ENCODE results near the gene BPI.
"Not testable (repeated sequence)": the region's sequence is repeated elsewhere in the genome, so short reads cannot be mapped to it uniquely, and the experiment has no call there.

The BPI gene

GRCh38 chr20:38277691-38278090, 26.3 kb upstream of the BPI start:
- DNase-seq (ENCODE audit: extremely low read depth in 1 of 2, low read depth in 1 of 2), result no peak

GRCh38 chr20:38278131-38278530, 25.8 kb upstream of the BPI start:
- no peak for DNase-seq (ENCODE audit: extremely low read depth in 1 of 2, low read depth in 1 of 2)

- DNase-seq (ENCODE audit: extremely low read depth in 1 of 2, low read depth in 1 of 2), result no peak
Observed at GRCh38 chr20:38278763-38279162, 25.2 kb upstream of the BPI start.

- DNase-seq (ENCODE audit: extremely low read depth in 1 of 2, low read depth in 1 of 2), result not testable (repeated sequence)
Observed at GRCh38 chr20:38281176-38281915, 22.6 kb upstream of the BPI start.

- no peak for DNase-seq (ENCODE audit: extremely low read depth in 1 of 2, low read depth in 1 of 2)
Observed at GRCh38 chr20:38283236-38283635, 20.7 kb upstream of the BPI start.

- not testable (repeated sequence) for DNase-seq (ENCODE audit: extremely low read depth in 1 of 2, low read depth in 1 of 2)
Observed at GRCh38 chr20:38284066-38284650, 19.8 kb upstream of the BPI start.

- DNase-seq (ENCODE audit: extremely low read depth in 1 of 2, low read depth in 1 of 2), result no peak
Observed at GRCh38 chr20:38284893-38285444, 19.0 kb upstream of the BPI start.

- DNase-seq (ENCODE audit: extremely low read depth in 1 of 2, low read depth in 1 of 2), result no peak
Observed at GRCh38 chr20:38286586-38287531, 17.1 kb upstream of the BPI start.

GRCh38 chr20:38290829-38291814, 12.8 kb upstream of the BPI start:
- no peak for DNase-seq (ENCODE audit: extremely low read depth in 1 of 2, low read depth in 1 of 2)

- DNase-seq (ENCODE audit: extremely low read depth in 1 of 2, low read depth in 1 of 2), result no peak
Observed at GRCh38 chr20:38291966-38292365, 12.0 kb upstream of the BPI start.

GRCh38 chr20:38293491-38294065, 10.4 kb upstream of the BPI start:
- DNase-seq (ENCODE audit: extremely low read depth in 1 of 2, low read depth in 1 of 2), result no peak

GRCh38 chr20:38294076-38294591, 9.8 kb upstream of the BPI start:
- DNase-seq (ENCODE audit: extremely low read depth in 1 of 2, low read depth in 1 of 2), result no peak

- no peak for DNase-seq (ENCODE audit: extremely low read depth in 1 of 2, low read depth in 1 of 2)
Observed at GRCh38 chr20:38295811-38296210, 8.1 kb upstream of the BPI start.

GRCh38 chr20:38296433-38296832, 7.5 kb upstream of the BPI start:
- no peak for DNase-seq (ENCODE audit: extremely low read depth in 1 of 2, low read depth in 1 of 2)

- no peak for DNase-seq (ENCODE audit: extremely low read depth in 1 of 2, low read depth in 1 of 2)
Observed at GRCh38 chr20:38297916-38298674, 5.9 kb upstream of the BPI start.

GRCh38 chr20:38298768-38299288, 5.1 kb upstream of the BPI start:
- DNase-seq (ENCODE audit: extremely low read depth in 1 of 2, low read depth in 1 of 2), result no peak

GRCh38 chr20:38299963-38300362, 4.0 kb upstream of the BPI start:
- DNase-seq (ENCODE audit: extremely low read depth in 1 of 2, low read depth in 1 of 2), result no peak

GRCh38 chr20:38300438-38300837, 3.5 kb upstream of the BPI start:
- no peak for DNase-seq (ENCODE audit: extremely low read depth in 1 of 2, low read depth in 1 of 2)

- DNase-seq (ENCODE audit: extremely low read depth in 1 of 2, low read depth in 1 of 2), result no peak
Observed at GRCh38 chr20:38301309-38301708, 2.6 kb upstream of the BPI start.
